HG03469 (cell line): ENCODE results near the gene KRTAP19-1.
A peak's percentile ranks its signal among the peaks of the same experiment; 100 is the strongest.
"Not testable (repeated sequence)": the region's sequence is repeated elsewhere in the genome, so short reads cannot be mapped to it uniquely, and the experiment has no call there.

ENCODE experiments used
- ATAC-seq: cut with Tn5 transposase; IDR thresholded peaks from one replicate; pipeline ENCODE4 v1.9.1; 2021; ENCODE audit warnings: mild to moderate bottlenecking, moderate library complexity, moderate number of reproducible peaks; ENCODE audit not compliant: unreplicated experiment

KRTAP19-1 gene

GRCh38 chr21:30480145-30480544, at the start of gene KRTAP19-1:
Gene KRTAP19-1 (minus strand): TSS chr21:30480367. CDS start chr21:30480317, 50 bp downstream.
- ATAC-seq, result no peak

GRCh38 chr21:30518876-30519275, 38.7 kb upstream of the KRTAP19-1 start:
- ATAC-seq, result no peak

GRCh38 chr21:30515681-30516080, 35.5 kb upstream of the KRTAP19-1 start:
- ATAC-seq, result no peak

GRCh38 chr21:30505621-30506205, 25.5 kb upstream of the KRTAP19-1 start:
- not testable (repeated sequence) for ATAC-seq

GRCh38 chr21:30502041-30502440, 21.9 kb upstream of the KRTAP19-1 start, which contains the start of gene KRTAP19-5:
Gene KRTAP19-5 (minus strand): TSS chr21:30502141. CDS start chr21:30502090, 51 bp downstream.
- ATAC-seq, result no peak

- ATAC-seq, result no peak
Observed at GRCh38 chr21:30497065-30497464, 16.9 kb upstream of the KRTAP19-1 start, which contains the start of gene KRTAP19-4. Gene KRTAP19-4 (minus strand): TSS chr21:30497165. CDS start chr21:30497110, 55 bp downstream.

GRCh38 chr21:30491963-30492428, 11.8 kb upstream of the KRTAP19-1 start, which contains the start of gene KRTAP19-3:
Gene KRTAP19-3 (minus strand): TSS chr21:30492013. CDS start chr21:30491957, 56 bp downstream.
- ATAC-seq, result no peak

GRCh38 chr21:30487336-30487735, 7.2 kb upstream of the KRTAP19-1 start, which contains the start of gene KRTAP19-2:
Gene KRTAP19-2 (minus strand): TSS chr21:30487436. CDS start chr21:30487348, 88 bp downstream.
- ATAC-seq, result no peak

GRCh38 chr21:30486180-30486579, 6.0 kb upstream of the KRTAP19-1 start:
- ATAC-seq, result no peak

- ATAC-seq, result no peak
Observed at GRCh38 chr21:30482130-30482529, 2.0 kb upstream of the KRTAP19-1 start.

GRCh38 chr21:30479259-30479658, 908 bp downstream of the KRTAP19-1 start:
- no peak for ATAC-seq

- no peak for ATAC-seq
Observed at GRCh38 chr21:30478004-30478403, 2.2 kb downstream of the KRTAP19-1 start.

GRCh38 chr21:30468900-30469714, 11.1 kb downstream of the KRTAP19-1 start:
- no peak for ATAC-seq

GRCh38 chr21:30463713-30464112, 16.5 kb downstream of the KRTAP19-1 start:
- ATAC-seq, result no peak

GRCh38 chr21:30448514-30448913, 31.7 kb downstream of the KRTAP19-1 start:
- ATAC-seq, result no peak

GRCh38 chr21:30447056-30447455, 33.1 kb downstream of the KRTAP19-1 start:
- ATAC-seq, result no peak

GRCh38 chr21:30444204-30444603, 36.0 kb downstream of the KRTAP19-1 start:
- ATAC-seq, result no peak

GRCh38 chr21:30443226-30443625, 36.9 kb downstream of the KRTAP19-1 start:
- no peak for ATAC-seq

GRCh38 chr21:30439975-30440374, 40.2 kb downstream of the KRTAP19-1 start, which contains the start of gene KRTAP15-1:
Gene KRTAP15-1 (plus strand): TSS chr21:30440275. CDS start chr21:30440328, 53 bp downstream.
- ATAC-seq, result no peak

GRCh38 chr21:30437010-30437565, 43.1 kb downstream of the KRTAP19-1 start:
- no peak for ATAC-seq

GRCh38 chr21:30434033-30434631, 46.0 kb downstream of the KRTAP19-1 start:
- ATAC-seq, result peak; percentile 65
